Measurements from ENCODE around the gene MBOAT2. TPM values are rescaled to one million over a fixed set of nuclear protein-coding genes. Genes with fewer than 3 reads are reported as not detected.
A peak's percentile ranks its signal among the peaks of the same experiment; 100 is the strongest.

The MBOAT2 gene
- total RNA-seq, 1 donor from 2014 or later, result 34.9 TPM

GRCh38 chr2:8872821-8873432, 130.6 kb downstream of the MBOAT2 start:
- peak; percentile 80 for TF ChIP-seq CTCF (conservative IDR thresholded peaks at IDR 0.05; ENCODE audit: low read depth, low read length)
- no peak for DNase-seq (ENCODE audit: low read depth)

GRCh38 chr2:8870441-8870840, 133.0 kb downstream of the MBOAT2 start:
- DNase-seq (ENCODE audit: low read depth), result no peak
- H3K4me3 ChIP-seq (ENCODE audit: low read depth, low read length), result no peak overlapping the region
- TF ChIP-seq CTCF (conservative IDR thresholded peaks at IDR 0.05; ENCODE audit: low read depth, low read length), result no peak

More at GRCh38 chr2:8872821-8873432, 130.6 kb downstream of the MBOAT2 start:
- H3K4me3 ChIP-seq (ENCODE audit: low read depth, low read length), result no peak overlapping the region

GRCh38 chr2:8867363-8867762, 136.1 kb downstream of the MBOAT2 start:
- DNase-seq (ENCODE audit: low read depth), result no peak
- no peak for TF ChIP-seq CTCF (conservative IDR thresholded peaks at IDR 0.05; ENCODE audit: low read depth, low read length)

GRCh38 chr2:8863331-8863953, 140.0 kb downstream of the MBOAT2 start:
- H3K4me3 ChIP-seq (ENCODE audit: low read depth, low read length), result no peak overlapping the region
- no peak for TF ChIP-seq CTCF (conservative IDR thresholded peaks at IDR 0.05; ENCODE audit: low read depth, low read length)
- DNase-seq (ENCODE audit: low read depth), result no peak

More at GRCh38 chr2:8867363-8867762, 136.1 kb downstream of the MBOAT2 start:
- no peak overlapping the region for H3K4me3 ChIP-seq (ENCODE audit: low read depth, low read length)

GRCh38 chr2:8862230-8862629, 141.3 kb downstream of the MBOAT2 start:
- H3K4me3 ChIP-seq (ENCODE audit: low read depth, low read length), result no peak overlapping the region
- DNase-seq (ENCODE audit: low read depth), result no peak
- no peak for TF ChIP-seq CTCF (conservative IDR thresholded peaks at IDR 0.05; ENCODE audit: low read depth, low read length)

GRCh38 chr2:8861797-8862196, 141.7 kb downstream of the MBOAT2 start:
- no peak for TF ChIP-seq CTCF (conservative IDR thresholded peaks at IDR 0.05; ENCODE audit: low read depth, low read length)
- no peak overlapping the region for H3K4me3 ChIP-seq (ENCODE audit: low read depth, low read length)
- no peak for DNase-seq (ENCODE audit: low read depth)

GRCh38 chr2:8860239-8860638, 143.2 kb downstream of the MBOAT2 start:
- no peak for DNase-seq (ENCODE audit: low read depth)
- TF ChIP-seq CTCF (conservative IDR thresholded peaks at IDR 0.05; ENCODE audit: low read depth, low read length), result no peak
- H3K4me3 ChIP-seq (ENCODE audit: low read depth, low read length), result no peak overlapping the region
